Astrocyte of the cerebellum (primary cell): ENCODE data around the gene SLC26A3.

ENCODE experiments used
- DNase-seq: peaks from one replicate; pipeline ENCODE4 v3.0.0-alpha.2; 2011; ENCODE audit warnings: low read depth
- H3K4me3 ChIP-seq: 2 replicates; pipeline ENCODE4 v1.5.1; 2011; ENCODE audit warnings: mild to moderate bottlenecking, low read depth, low read length, moderate library complexity
- CTCF ChIP-seq: IDR thresholded peaks from 2 replicates; pipeline ENCODE4 v1.5.1; 2012; ENCODE audit warnings: low read length, low read depth, moderate library complexity, mild to moderate bottlenecking; ENCODE audit errors: missing control alignments
- in situ Hi-C: cut with HindIII; loops from 2 replicates; pipeline ENCODE4 v1.10.0; 2017; ENCODE audit warnings: low sequenced_read_pairs

SLC26A3 gene

GRCh38 chr7:107809179-107809578 lies 6.2 kb upstream of the SLC26A3 start:
- in situ Hi-C loops, result no loop called here
- DNase-seq, result no peak
- TF ChIP-seq CTCF, result no peak
- H3K4me3 ChIP-seq, result no peak overlapping the region

GRCh38 chr7:107799647-107800264 lies 3.3 kb downstream of the SLC26A3 start:
- TF ChIP-seq CTCF, result no peak
- no peak for DNase-seq
- in situ Hi-C loops, result no loop called here
- H3K4me3 ChIP-seq, result no peak overlapping the region

GRCh38 chr7:107792364-107792763 lies 10.7 kb downstream of the SLC26A3 start:
- no peak for TF ChIP-seq CTCF
- H3K4me3 ChIP-seq, result no peak overlapping the region
- in situ Hi-C loops, result no loop called here
- no peak for DNase-seq

- in situ Hi-C loops, result no loop called here
- no peak for TF ChIP-seq CTCF
- H3K4me3 ChIP-seq, result no peak overlapping the region
- DNase-seq, result no peak
These were observed 13.4 kb downstream of the SLC26A3 start for GRCh38 chr7:107789647-107790046.

GRCh38 chr7:107788662-107789061 lies 14.4 kb downstream of the SLC26A3 start:
- H3K4me3 ChIP-seq, result no peak overlapping the region
- no peak for DNase-seq
- TF ChIP-seq CTCF, result no peak
- in situ Hi-C loops, result no loop called here

GRCh38 chr7:107788216-107788615 lies 14.8 kb downstream of the SLC26A3 start:
- TF ChIP-seq CTCF, result no peak
- in situ Hi-C loops, result no loop called here
- H3K4me3 ChIP-seq, result no peak overlapping the region
- DNase-seq, result no peak
